Natural killer cell (primary cell): ENCODE data around the gene ECT2L. TPM values are rescaled to one million over a fixed set of nuclear protein-coding genes. Genes with fewer than 3 reads are reported as not detected.
A peak's percentile ranks its signal among the peaks of the same experiment; 100 is the strongest.

Experiments
- ATAC-seq, 3 donors: fragments of 150-1000 bp in 2 of 3; fragments of 200-7000 bp in 1 of 3; cut with Tn5 transposase; 1 replicate in 1 of 3; 2 replicates in 2 of 3; pipeline ENCODE4 v1.10.0; 2021; ENCODE audit warnings: mild to moderate bottlenecking in 2 of 3, moderate library complexity in 2 of 3
- DNase-seq, 2 donors: peaks; one replicate each; pipeline versions ENCODE4 v3.0.0 to v3.0.0-alpha.2; 2013 to 2021; ENCODE audit warnings: mixed read lengths in 1 of 2
- H3K27ac ChIP-seq: one replicate; pipeline ENCODE4 v1.5.1; 2013; ENCODE audit warnings: mild to moderate bottlenecking, low read length
- H3K27me3 ChIP-seq: one replicate; pipeline ENCODE4 v1.6.1; 2013; ENCODE audit warnings: low read length; ENCODE audit not compliant: control insufficient read depth, insufficient read depth
- H3K36me3 ChIP-seq: one replicate; pipeline ENCODE4 v1.6.1; 2013; ENCODE audit warnings: low read length; ENCODE audit not compliant: control insufficient read depth, insufficient read depth
- H3K4me1 ChIP-seq: one replicate; pipeline ENCODE4 v1.6.1; 2013; ENCODE audit warnings: low read length; ENCODE audit not compliant: control insufficient read depth, insufficient read depth
- H3K4me3 ChIP-seq: one replicate; pipeline ENCODE4 v1.5.1; 2013; ENCODE audit warnings: low read length
- H3K9me3 ChIP-seq: one replicate; pipeline ENCODE4 v1.6.1; 2013; ENCODE audit warnings: low read length; ENCODE audit not compliant: control insufficient read depth, insufficient read depth
- H3K27ac Mint-ChIP-seq, 2 donors: one replicate each; pipeline ENCODE4 v1.8.0; 2022; ENCODE audit warnings: mild to moderate bottlenecking in 2 of 2, mixed read lengths in 2 of 2, moderate library complexity in 1 of 2
- H3K27me3 Mint-ChIP-seq, 2 donors: one replicate each; pipeline ENCODE4 v1.8.0; 2022; ENCODE audit warnings: low read depth in 2 of 2, mixed read lengths in 2 of 2
- H3K36me3 Mint-ChIP-seq: one replicate; pipeline ENCODE4 v1.8.0; 2022; ENCODE audit warnings: mixed read lengths
- H3K4me1 Mint-ChIP-seq, 2 donors: one replicate each; pipeline ENCODE4 v1.8.0; 2022; ENCODE audit warnings: mixed read lengths in 2 of 2
- H3K4me3 Mint-ChIP-seq: one replicate; pipeline ENCODE4 v1.8.0; 2022; ENCODE audit warnings: mild to moderate bottlenecking, moderate library complexity, mixed read lengths
- H3K9me3 Mint-ChIP-seq, 2 donors: one replicate each; pipeline ENCODE4 v1.8.0; 2022; ENCODE audit warnings: mixed read lengths in 2 of 2
- WGBS: methylation state at CpG from one replicate; pipeline ENCODE4 v1.1.7; 2013; ENCODE audit warnings: missing lambda C conversion rate; ENCODE audit not compliant: insufficient coverage; 5-methylcytosine and 5-hydroxymethylcytosine counted together
- intact Hi-C: fragments of 100-400 bp; cut with micrococcal nuclease; formaldehyde crosslinking; loops from one replicate; pipeline ENCODE4 v1.14.2; 2022
- total RNA-seq, 4 donors: library from RNA; stranded (reverse); fragments of 120-200 nt in 1 of 4; gene quantifications; one replicate each; pipeline versions ENCODE4 v1.2.3 to v1.2.4, GENCODE V29; 2013 to 2022
- TF ChIP-seq, protein P1 (sequence below): fragments of 200-600 bp; IDR thresholded peaks from one replicate; pipeline ENCODE4 v1.8.0; 2022; ENCODE audit warnings: antibody characterized with exemption

ECT2L gene
- total RNA-seq, 3 donors from 2014 or later (not counting 1 experiment from before 2014, with no cell fraction given) = 0.12 TPM; not detected in 2

DNA sequence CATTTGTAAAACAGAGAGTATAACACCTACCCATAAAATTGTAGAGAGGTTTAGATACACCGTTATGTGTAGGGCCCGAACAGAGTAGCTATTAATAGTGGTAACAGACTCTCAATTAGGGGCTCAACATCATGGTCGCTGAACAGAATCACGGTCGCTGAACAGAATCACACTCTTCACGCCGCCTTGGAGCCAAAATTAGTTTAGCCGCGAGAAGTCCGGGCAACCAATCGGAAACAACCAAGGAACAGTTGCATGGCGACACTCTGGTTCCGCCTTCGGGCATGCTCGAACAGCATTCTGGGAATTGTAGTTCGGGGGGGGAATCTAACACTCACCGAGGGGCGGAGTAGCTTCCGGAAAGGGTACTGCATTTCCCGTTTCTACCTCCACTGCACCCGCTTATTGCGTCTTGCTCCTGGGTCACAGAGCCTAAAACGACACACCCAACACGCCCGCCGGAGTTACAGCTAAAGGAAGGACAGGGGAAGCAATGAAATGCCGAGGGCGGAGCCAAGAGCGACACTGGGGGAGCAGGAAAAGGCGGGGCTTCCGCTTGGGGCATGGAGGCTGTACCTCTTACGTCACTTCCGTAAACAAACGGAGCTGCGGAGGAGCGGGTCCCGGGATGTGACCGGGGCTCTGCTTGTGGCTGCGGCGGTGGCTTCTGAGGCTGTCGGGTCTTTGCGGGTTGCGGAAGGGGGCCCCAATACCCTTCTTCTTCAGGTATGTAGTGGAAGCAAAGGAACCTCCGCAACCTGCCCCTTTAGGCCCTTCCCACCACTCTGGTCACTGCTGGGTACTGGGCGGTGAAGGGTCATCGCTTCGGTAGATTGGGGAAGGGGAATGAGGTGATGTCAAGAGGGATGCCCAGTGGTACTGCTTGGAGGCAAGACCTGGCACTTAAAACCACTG is 22.5 kb upstream of the ECT2L start, which contains the start of gene CCDC28A:
Gene CCDC28A, plus strand, starts transcription at position 593 of the 915 bp plus-strand sequence. CDS start 2,352 bp downstream, outside the sequence.
- WGBS = under 1% methylated on average over 47 of the region's 47 CpGs
- Mint-ChIP-seq H3K4me3 (peak within 1 kb of the TSS; percentile 100), H3K27me3 (no peaks in the 10 kb centered on the region), H3K9me3 (no peaks in the 10 kb centered on the region), H3K27ac (peak within 1 kb of the TSS; percentile 99 to 100), H3K4me1 (peaks cover 18 to 30% of the 10 kb centered on the region in 2 donors), H3K36me3 (no peaks in the 10 kb centered on the region)
- Histone ChIP-seq H3K4me1 (peaks cover 4% of the 10 kb centered on the region), H3K36me3 (peaks cover 13% of the 10 kb centered on the region), H3K9me3 (no peaks in the 10 kb centered on the region), H3K4me3 (peak within 1 kb of the TSS; percentile 94), H3K27ac (peak within 1 kb of the TSS; percentile 95), H3K27me3 (no peaks in the 10 kb centered on the region)
- peak; percentile 89 to 97 for DNase-seq
- ATAC-seq = peak; percentile 87 to 94 (median 89)
- TF ChIP-seq, protein P1, sequence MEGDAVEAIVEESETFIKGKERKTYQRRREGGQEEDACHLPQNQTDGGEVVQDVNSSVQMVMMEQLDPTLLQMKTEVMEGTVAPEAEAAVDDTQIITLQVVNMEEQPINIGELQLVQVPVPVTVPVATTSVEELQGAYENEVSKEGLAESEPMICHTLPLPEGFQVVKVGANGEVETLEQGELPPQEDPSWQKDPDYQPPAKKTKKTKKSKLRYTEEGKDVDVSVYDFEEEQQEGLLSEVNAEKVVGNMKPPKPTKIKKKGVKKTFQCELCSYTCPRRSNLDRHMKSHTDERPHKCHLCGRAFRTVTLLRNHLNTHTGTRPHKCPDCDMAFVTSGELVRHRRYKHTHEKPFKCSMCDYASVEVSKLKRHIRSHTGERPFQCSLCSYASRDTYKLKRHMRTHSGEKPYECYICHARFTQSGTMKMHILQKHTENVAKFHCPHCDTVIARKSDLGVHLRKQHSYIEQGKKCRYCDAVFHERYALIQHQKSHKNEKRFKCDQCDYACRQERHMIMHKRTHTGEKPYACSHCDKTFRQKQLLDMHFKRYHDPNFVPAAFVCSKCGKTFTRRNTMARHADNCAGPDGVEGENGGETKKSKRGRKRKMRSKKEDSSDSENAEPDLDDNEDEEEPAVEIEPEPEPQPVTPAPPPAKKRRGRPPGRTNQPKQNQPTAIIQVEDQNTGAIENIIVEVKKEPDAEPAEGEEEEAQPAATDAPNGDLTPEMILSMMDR = no peak
- intact Hi-C loops = loop anchor here (5.0 kb wide), 2 partner anchors 359 to 599 kb away; partner anchors contain the start of gene CITED2

DNA sequence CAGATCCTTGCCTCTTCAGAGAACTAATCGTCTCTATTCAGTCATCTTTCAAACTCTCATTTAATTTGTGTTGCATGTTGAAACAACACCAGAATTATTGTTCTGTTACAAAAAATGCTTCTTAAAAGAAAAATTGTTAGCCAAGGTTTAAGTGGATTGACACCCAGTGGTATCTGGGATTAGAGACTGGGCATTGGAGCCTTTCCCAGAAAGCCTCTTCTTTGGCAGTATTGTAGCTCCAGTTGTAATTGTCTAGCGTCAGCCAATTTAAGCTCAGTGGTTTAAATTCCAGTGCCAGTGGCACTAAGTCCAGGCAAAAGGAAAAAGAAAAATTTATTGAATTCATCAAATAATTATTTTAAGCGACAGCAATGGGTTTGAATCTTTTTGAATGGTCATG is 21.5 kb upstream of the ECT2L start:
- H3K9me3 ChIP-seq = no peaks in the 10 kb centered on the region
- peak overlapping the region; percentile 99 to 100 for H3K27ac Mint-ChIP-seq
- intact Hi-C loops = loop anchor here (5.0 kb wide), 2 partner anchors 358 to 598 kb away; partner anchors contain the start of gene CITED2
- H3K36me3 Mint-ChIP-seq = no peaks in the 10 kb centered on the region
- peaks cover 4% of the 10 kb centered on the region for H3K4me1 ChIP-seq
- ATAC-seq (no peak), DNase-seq (no peak)
- peaks cover 18 to 30% of the 10 kb centered on the region in 2 donors for H3K4me1 Mint-ChIP-seq
- no peaks in the 10 kb centered on the region for H3K27me3 ChIP-seq
- peak overlapping the region; percentile 100 for H3K4me3 Mint-ChIP-seq
- no peaks in the 10 kb centered on the region for H3K27me3 Mint-ChIP-seq
- TF ChIP-seq, protein P1 = no peak
- peak overlapping the region; percentile 95 for H3K27ac ChIP-seq
- WGBS = 28% methylated on average over 2 of the region's 3 CpGs
- H3K4me3 ChIP-seq = peak overlapping the region; percentile 94
- peaks cover 15% of the 10 kb centered on the region for H3K36me3 ChIP-seq
- H3K9me3 Mint-ChIP-seq = no peaks in the 10 kb centered on the region

DNA sequence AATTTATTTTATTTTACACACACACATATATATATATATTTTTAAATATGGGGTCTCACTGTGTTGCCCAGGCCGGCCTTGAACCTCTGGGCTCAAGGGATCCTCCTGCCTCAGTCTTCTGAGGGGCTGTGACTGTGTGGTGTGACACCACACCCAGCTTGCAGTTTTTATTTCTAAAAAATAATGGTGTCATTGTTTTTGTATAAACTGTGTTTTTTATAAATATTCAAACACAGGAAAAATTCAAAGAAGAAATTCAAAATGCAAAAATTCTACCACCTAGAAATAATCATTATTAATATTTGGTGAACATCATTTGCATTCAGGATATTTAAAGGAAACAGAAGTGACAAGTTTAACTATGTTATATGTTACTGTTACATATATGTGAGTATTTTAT is 19.2 kb upstream of the ECT2L start:
- intact Hi-C loops = no loop called here
- DNase-seq = no peak
- no peak for ATAC-seq
- H3K27ac ChIP-seq = no peak overlapping the region
- peaks cover 23% of the 10 kb centered on the region for H3K36me3 ChIP-seq
- Mint-ChIP-seq H3K9me3 (no peaks in the 10 kb centered on the region), H3K4me1 (peaks cover 18 to 30% of the 10 kb centered on the region in 2 donors), H3K36me3 (peaks cover 10% of the 10 kb centered on the region), H3K27ac (no peak overlapping the region), H3K4me3 (no peak overlapping the region), H3K27me3 (no peaks in the 10 kb centered on the region)
- no CpG with 5 or more reads among the region's 1 CpG for WGBS
- H3K9me3 ChIP-seq = no peaks in the 10 kb centered on the region
- H3K4me1 ChIP-seq = peaks cover 4% of the 10 kb centered on the region
- H3K4me3 ChIP-seq = no peak overlapping the region
- H3K27me3 ChIP-seq = no peaks in the 10 kb centered on the region
- TF ChIP-seq, protein P1 = no peak
